ENCODE measurements around the gene IGF1R. TPM values are rescaled to one million over a fixed set of nuclear protein-coding genes. Genes with fewer than 3 reads are reported as not detected.

IGF1R gene
- total RNA-seq, 1 experiment from 2014 or later, result 3.8 TPM

DNA sequence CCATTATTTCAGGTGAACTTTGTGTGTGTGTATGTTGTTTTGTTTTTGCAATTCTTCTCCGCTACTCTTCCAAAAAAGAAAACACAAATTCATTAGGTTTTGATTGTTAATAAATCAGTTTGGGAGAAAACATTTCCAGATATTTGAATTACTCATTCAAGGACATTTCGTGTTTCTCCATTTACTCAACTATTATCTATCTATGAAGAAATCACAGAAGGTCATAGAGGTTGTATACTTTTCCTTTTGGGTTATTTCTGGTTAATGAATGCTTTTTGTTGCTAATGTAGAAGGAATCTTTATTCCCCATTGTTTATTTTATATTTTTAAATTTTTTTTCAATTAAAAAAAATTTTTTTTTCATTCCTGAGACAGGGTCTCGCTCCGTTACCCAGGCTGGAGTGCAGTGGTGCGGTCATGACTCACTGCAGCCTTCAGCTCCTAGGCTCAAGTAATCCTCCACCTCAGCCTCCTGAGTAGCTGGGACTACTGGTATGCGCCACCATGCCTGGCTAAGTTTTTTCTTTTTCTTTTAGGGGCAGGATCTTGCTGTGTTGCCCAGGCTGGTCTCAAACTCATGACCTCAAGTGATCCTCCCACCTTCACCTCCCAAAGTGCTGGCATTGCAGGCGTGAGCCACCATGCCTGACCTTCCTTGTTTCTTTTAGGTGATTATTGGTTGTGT lies 28.4 kb downstream of the IGF1R start:
- no peak for ATAC-seq

DNA sequence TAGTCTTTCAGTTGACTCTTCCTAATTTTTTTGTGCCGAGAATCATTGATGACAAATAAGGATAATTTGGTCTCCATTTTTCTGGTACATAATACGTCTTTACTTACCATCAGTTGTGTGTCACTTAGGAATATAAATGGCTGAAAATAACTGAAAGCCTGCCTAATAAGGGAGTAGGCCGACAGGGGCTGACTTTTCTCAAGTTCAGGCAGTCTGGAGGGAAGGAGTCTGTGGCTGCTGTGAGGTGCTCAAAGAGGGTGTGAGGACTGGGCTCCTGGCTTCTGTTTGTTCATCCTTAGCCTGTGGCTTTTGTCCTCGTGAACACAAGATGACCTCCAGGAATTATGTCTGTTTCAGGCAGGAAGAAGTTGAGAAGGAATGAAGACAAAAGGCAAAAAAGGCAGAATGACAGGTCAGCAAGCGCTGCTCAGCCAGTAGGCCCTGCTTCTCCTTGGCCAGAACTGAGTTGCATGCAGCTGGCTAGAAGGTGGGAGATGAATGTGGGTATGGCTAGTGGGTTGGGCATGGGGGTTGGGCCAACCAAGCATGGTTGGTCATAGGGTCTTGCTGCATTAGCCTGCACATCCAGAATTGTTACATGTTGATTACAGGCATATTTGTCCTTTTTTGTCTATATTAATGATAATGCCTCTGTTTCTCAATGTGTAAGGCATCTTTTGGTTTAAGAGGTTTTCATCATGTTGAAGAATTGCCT lies 29.2 kb downstream of the IGF1R start:
- Histone ChIP-seq H3K9me3 (ENCODE audit: low read length) (no peaks in the 10 kb centered on the region), H3K4me2 (ENCODE audit: low read length) (no peak overlapping the region), H3K4me1 (ENCODE audit: insufficient read depth, low read length) (no peaks in the 10 kb centered on the region), H4K20me1 (ENCODE audit: low read length) (no peaks in the 10 kb centered on the region), H3K4me3 (ENCODE audit: low read length) (no peak overlapping the region), H3F3A (ENCODE audit: low read length, unreplicated experiment) (no peaks in the 10 kb centered on the region), H3K36me3 (ENCODE audit: low read depth, low read length) (no peaks in the 10 kb centered on the region), H3K9me2 (replicated peaks; ENCODE audit: low read length) (no peaks in the 10 kb centered on the region), H3K9ac (ENCODE audit: low read length) (no peak overlapping the region), H3K79me2 (ENCODE audit: low read length) (0 out of 2 replicates have a peak, but pooled peaks cover 3% of the 10 kb centered on the region), H3K27ac (ENCODE audit: low read length) (no peak overlapping the region), H2AFZ (ENCODE audit: low read length) (no peak overlapping the region), H3K27me3 (ENCODE audit: low read length) (no peaks in the 10 kb centered on the region)
- intact Hi-C loops (cut with micrococcal nuclease), result no loop called here
- BruUV-seq (replicated peaks), result no TSS peak
- POLR2A ChIA-PET (ENCODE audit: unreplicated experiment), result no interaction called here
- ATAC-seq (no peak), DNase-seq (no peak)
- CTCF ChIA-PET, result no interaction called here
- no peak for TF ChIP-seq EZH2phosphoT487 (IDR thresholded peaks at IDR 0.05; ENCODE audit: borderline replicate concordance, low read length)
- no peak for TF ChIP-seq EZH2 (IDR thresholded peaks at IDR 0.05; ENCODE audit: low read length, unreplicated experiment)
- TF ChIP-seq, protein P1, sequence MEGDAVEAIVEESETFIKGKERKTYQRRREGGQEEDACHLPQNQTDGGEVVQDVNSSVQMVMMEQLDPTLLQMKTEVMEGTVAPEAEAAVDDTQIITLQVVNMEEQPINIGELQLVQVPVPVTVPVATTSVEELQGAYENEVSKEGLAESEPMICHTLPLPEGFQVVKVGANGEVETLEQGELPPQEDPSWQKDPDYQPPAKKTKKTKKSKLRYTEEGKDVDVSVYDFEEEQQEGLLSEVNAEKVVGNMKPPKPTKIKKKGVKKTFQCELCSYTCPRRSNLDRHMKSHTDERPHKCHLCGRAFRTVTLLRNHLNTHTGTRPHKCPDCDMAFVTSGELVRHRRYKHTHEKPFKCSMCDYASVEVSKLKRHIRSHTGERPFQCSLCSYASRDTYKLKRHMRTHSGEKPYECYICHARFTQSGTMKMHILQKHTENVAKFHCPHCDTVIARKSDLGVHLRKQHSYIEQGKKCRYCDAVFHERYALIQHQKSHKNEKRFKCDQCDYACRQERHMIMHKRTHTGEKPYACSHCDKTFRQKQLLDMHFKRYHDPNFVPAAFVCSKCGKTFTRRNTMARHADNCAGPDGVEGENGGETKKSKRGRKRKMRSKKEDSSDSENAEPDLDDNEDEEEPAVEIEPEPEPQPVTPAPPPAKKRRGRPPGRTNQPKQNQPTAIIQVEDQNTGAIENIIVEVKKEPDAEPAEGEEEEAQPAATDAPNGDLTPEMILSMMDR (conservative IDR thresholded peaks at IDR 0.05; ENCODE audit: low read depth, low read length), result no peak

More for the DNA sequence above, 28.4 kb downstream of the IGF1R start:
- TF ChIP-seq, protein P1 (conservative IDR thresholded peaks at IDR 0.05; ENCODE audit: low read depth, low read length), result no peak
- no peak for TF ChIP-seq EZH2 (IDR thresholded peaks at IDR 0.05; ENCODE audit: low read length, unreplicated experiment)
- no peak for TF ChIP-seq EZH2phosphoT487 (IDR thresholded peaks at IDR 0.05; ENCODE audit: borderline replicate concordance, low read length)
- Histone ChIP-seq H3K9me2 (replicated peaks; ENCODE audit: low read length) (no peaks in the 10 kb centered on the region), H3K36me3 (ENCODE audit: low read depth, low read length) (no peaks in the 10 kb centered on the region), H3K27me3 (ENCODE audit: low read length) (no peaks in the 10 kb centered on the region), H3K9ac (ENCODE audit: low read length) (no peak overlapping the region), H3K4me2 (ENCODE audit: low read length) (no peak overlapping the region), H3K79me2 (ENCODE audit: low read length) (0 out of 2 replicates have a peak, but pooled peaks cover 3% of the 10 kb centered on the region), H3K4me1 (ENCODE audit: insufficient read depth, low read length) (no peaks in the 10 kb centered on the region), H3F3A (ENCODE audit: low read length, unreplicated experiment) (no peaks in the 10 kb centered on the region), H2AFZ (ENCODE audit: low read length) (no peak overlapping the region), H3K27ac (ENCODE audit: low read length) (no peak overlapping the region), H4K20me1 (ENCODE audit: low read length) (no peaks in the 10 kb centered on the region), H3K4me3 (ENCODE audit: low read length) (no peak overlapping the region), H3K9me3 (ENCODE audit: low read length) (no peaks in the 10 kb centered on the region)
- ChIA-PET POLR2A (ENCODE audit: unreplicated experiment) (no interaction called here), CTCF (no interaction called here)
- intact Hi-C loops (cut with micrococcal nuclease), result no loop called here
- DNase-seq, result no peak
- no TSS peak for BruUV-seq (replicated peaks)

GRCh38 chr15:98678484-98678883 lies 30.1 kb downstream of the IGF1R start:
- Histone ChIP-seq H3K4me1 (ENCODE audit: insufficient read depth, low read length) (no peaks in the 10 kb centered on the region), H3F3A (ENCODE audit: low read length, unreplicated experiment) (no peaks in the 10 kb centered on the region), H3K9ac (ENCODE audit: low read length) (no peak overlapping the region), H3K4me3 (ENCODE audit: low read length) (no peak overlapping the region), H3K27me3 (ENCODE audit: low read length) (no peaks in the 10 kb centered on the region), H3K9me2 (replicated peaks; ENCODE audit: low read length) (no peaks in the 10 kb centered on the region), H2AFZ (ENCODE audit: low read length) (no peak overlapping the region), H3K79me2 (ENCODE audit: low read length) (0 out of 2 replicates have a peak, but pooled peaks cover 3% of the 10 kb centered on the region), H3K4me2 (ENCODE audit: low read length) (no peak overlapping the region), H3K27ac (ENCODE audit: low read length) (no peak overlapping the region), H3K9me3 (ENCODE audit: low read length) (no peaks in the 10 kb centered on the region), H3K36me3 (ENCODE audit: low read depth, low read length) (no peaks in the 10 kb centered on the region), H4K20me1 (ENCODE audit: low read length) (no peaks in the 10 kb centered on the region)
- no peak for TF ChIP-seq EZH2phosphoT487 (IDR thresholded peaks at IDR 0.05; ENCODE audit: borderline replicate concordance, low read length)
- TF ChIP-seq EZH2 (IDR thresholded peaks at IDR 0.05; ENCODE audit: low read length, unreplicated experiment), result no peak
- TF ChIP-seq, protein P1 (conservative IDR thresholded peaks at IDR 0.05; ENCODE audit: low read depth, low read length), result no peak
- no TSS peak for BruUV-seq (replicated peaks)
- intact Hi-C loops (cut with micrococcal nuclease), result no loop called here
- DNase-seq (no peak), ATAC-seq (no peak)
- ChIA-PET POLR2A (ENCODE audit: unreplicated experiment) (no interaction called here), CTCF (no interaction called here)
